ENCODE measurements around the gene TTYH1. TPM values are rescaled to one million over a fixed set of nuclear protein-coding genes. Genes with fewer than 3 reads are reported as not detected.

TTYH1 gene
- total RNA-seq, 2 experiments from 2014 or later: not detected

DNA sequence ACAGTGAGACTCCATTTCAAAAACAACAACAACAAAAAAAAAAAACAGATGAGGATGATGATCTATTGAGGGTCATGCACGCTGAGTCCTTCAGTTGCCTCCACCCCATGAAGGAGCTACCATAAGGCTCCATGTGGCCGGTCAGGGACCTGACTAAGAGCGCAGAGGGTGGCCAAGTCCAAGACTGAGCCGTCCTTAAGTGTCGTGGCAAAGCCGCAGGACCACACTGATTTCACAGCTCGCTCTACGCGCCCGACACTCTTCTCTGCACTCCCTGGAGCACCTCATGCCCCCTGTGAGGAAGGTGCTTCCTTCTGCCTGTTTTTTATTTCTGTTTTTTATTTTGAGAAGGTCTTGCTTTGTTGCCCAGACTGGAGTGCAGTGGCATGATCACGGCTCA lies 12.3 kb downstream of the TTYH1 start:
- H3K36me3 Mint-ChIP-seq (ENCODE audit: low read depth): no peaks in the 10 kb centered on the region
- H3K4me1 ChIP-seq (ENCODE audit: insufficient read depth, low read length): peaks cover 16% of the 10 kb centered on the region

GRCh38 chr19:54428323-54429175 lies 13.3 kb downstream of the TTYH1 start:
- no peak for ATAC-seq (ENCODE audit: poor library complexity)
- TF ChIP-seq, protein P1, sequence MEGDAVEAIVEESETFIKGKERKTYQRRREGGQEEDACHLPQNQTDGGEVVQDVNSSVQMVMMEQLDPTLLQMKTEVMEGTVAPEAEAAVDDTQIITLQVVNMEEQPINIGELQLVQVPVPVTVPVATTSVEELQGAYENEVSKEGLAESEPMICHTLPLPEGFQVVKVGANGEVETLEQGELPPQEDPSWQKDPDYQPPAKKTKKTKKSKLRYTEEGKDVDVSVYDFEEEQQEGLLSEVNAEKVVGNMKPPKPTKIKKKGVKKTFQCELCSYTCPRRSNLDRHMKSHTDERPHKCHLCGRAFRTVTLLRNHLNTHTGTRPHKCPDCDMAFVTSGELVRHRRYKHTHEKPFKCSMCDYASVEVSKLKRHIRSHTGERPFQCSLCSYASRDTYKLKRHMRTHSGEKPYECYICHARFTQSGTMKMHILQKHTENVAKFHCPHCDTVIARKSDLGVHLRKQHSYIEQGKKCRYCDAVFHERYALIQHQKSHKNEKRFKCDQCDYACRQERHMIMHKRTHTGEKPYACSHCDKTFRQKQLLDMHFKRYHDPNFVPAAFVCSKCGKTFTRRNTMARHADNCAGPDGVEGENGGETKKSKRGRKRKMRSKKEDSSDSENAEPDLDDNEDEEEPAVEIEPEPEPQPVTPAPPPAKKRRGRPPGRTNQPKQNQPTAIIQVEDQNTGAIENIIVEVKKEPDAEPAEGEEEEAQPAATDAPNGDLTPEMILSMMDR (IDR thresholded peaks at IDR 0.05): no peak

More for the DNA sequence above, 12.3 kb downstream of the TTYH1 start:
- TF ChIP-seq, protein P1 (IDR thresholded peaks at IDR 0.05): no peak
- no peak for ATAC-seq (ENCODE audit: poor library complexity)
- Mint-ChIP-seq H3K9me3 (no peaks in the 10 kb centered on the region), H3K4me3 (no peak overlapping the region), H3K4me1 (ENCODE audit: low read depth) (peaks cover 7% of the 10 kb centered on the region), H3K27ac (no peak overlapping the region), H3K27me3 (peaks cover 48% of the 10 kb centered on the region)
- peak in 1 of 14 experiments; percentile 8 for DNase-seq
- POLR2A ChIA-PET: no interaction called here
- CTCF ChIA-PET: no interaction called here
- H3K27me3 ChIP-seq (ENCODE audit: control insufficient read depth in 1 of 2, insufficient read depth in 2 of 2, low read length in 2 of 2): peaks cover 26% of the 10 kb centered on the region in 2 experiments
- no peak overlapping the region for H3K4me3 ChIP-seq (ENCODE audit: low read length)
- intact Hi-C loops (cut with DNase I, micrococcal nuclease): no loop called here
- no peak overlapping the region for H3K27ac ChIP-seq (ENCODE audit: low read depth in 1 of 2, low read length in 2 of 2)
- no peaks in the 10 kb centered on the region for H3K36me3 ChIP-seq (ENCODE audit: insufficient read depth, low read length)
- H3K9me3 ChIP-seq (ENCODE audit: control insufficient read depth in 1 of 2, insufficient read depth in 1 of 2, low read length in 2 of 2): no peaks in the 10 kb centered on the region

GRCh38 chr19:54429176-54429495 lies 13.9 kb downstream of the TTYH1 start:
- H3K4me1 ChIP-seq (ENCODE audit: insufficient read depth, low read length): peaks cover 16% of the 10 kb centered on the region
- Mint-ChIP-seq H3K36me3 (ENCODE audit: low read depth) (no peaks in the 10 kb centered on the region), H3K4me1 (ENCODE audit: low read depth) (peaks cover 10% of the 10 kb centered on the region), H3K27me3 (peaks cover 35% of the 10 kb centered on the region), H3K9me3 (no peaks in the 10 kb centered on the region), H3K27ac (no peak overlapping the region), H3K4me3 (peak overlapping the region; percentile 42)
- H3K36me3 ChIP-seq (ENCODE audit: insufficient read depth, low read length): no peaks in the 10 kb centered on the region
- ChIA-PET POLR2A (interaction anchor here (1.0 to 2.6 kb wide), 2 partner anchors 9 to 19 kb away, joined by 3 to 12 read pairs; partner anchors contain the start of gene LENG8), CTCF (no interaction called here)
- TF ChIP-seq, protein P1 (IDR thresholded peaks at IDR 0.05): no peak
- no peak for ATAC-seq (ENCODE audit: poor library complexity)
- H3K4me3 ChIP-seq (ENCODE audit: low read length): no peak overlapping the region
- DNase-seq: peak in 1 of 14 experiments; percentile 12
- H3K9me3 ChIP-seq (ENCODE audit: control insufficient read depth in 1 of 2, insufficient read depth in 1 of 2, low read length in 2 of 2): no peaks in the 10 kb centered on the region
- H3K27me3 ChIP-seq (ENCODE audit: control insufficient read depth in 1 of 2, insufficient read depth in 2 of 2, low read length in 2 of 2): peaks cover 26% of the 10 kb centered on the region in 2 experiments
- intact Hi-C loops (cut with DNase I, micrococcal nuclease): no loop called here
- no peak overlapping the region for H3K27ac ChIP-seq (ENCODE audit: low read depth in 1 of 2, low read length in 2 of 2)

More at GRCh38 chr19:54428323-54429175, 13.3 kb downstream of the TTYH1 start:
- Histone ChIP-seq H3K27me3 (ENCODE audit: control insufficient read depth in 1 of 2, insufficient read depth in 2 of 2, low read length in 2 of 2) (peaks cover 26% of the 10 kb centered on the region in 2 experiments), H3K4me3 (ENCODE audit: low read length) (no peak overlapping the region), H3K36me3 (ENCODE audit: insufficient read depth, low read length) (no peaks in the 10 kb centered on the region), H3K27ac (ENCODE audit: low read depth in 1 of 2, low read length in 2 of 2) (no peak overlapping the region), H3K9me3 (ENCODE audit: control insufficient read depth in 1 of 2, insufficient read depth in 1 of 2, low read length in 2 of 2) (no peaks in the 10 kb centered on the region), H3K4me1 (ENCODE audit: insufficient read depth, low read length) (peaks cover 16% of the 10 kb centered on the region)
- H3K36me3 Mint-ChIP-seq (ENCODE audit: low read depth): no peaks in the 10 kb centered on the region
- H3K4me3 Mint-ChIP-seq: no peak overlapping the region
- peak in 1 of 14 experiments; percentile 16 for DNase-seq
- H3K4me1 Mint-ChIP-seq (ENCODE audit: low read depth): peaks cover 7% of the 10 kb centered on the region
- CTCF ChIA-PET: no interaction called here
- POLR2A ChIA-PET: interaction anchor here (1.0 kb wide), 1 partner anchor 9 kb away, joined by 3 read pairs; no protein-coding TSS in a partner anchor
- no peak overlapping the region for H3K27ac Mint-ChIP-seq
- intact Hi-C loops (cut with DNase I, micrococcal nuclease): no loop called here
- H3K9me3 Mint-ChIP-seq: no peaks in the 10 kb centered on the region
- peaks cover 38% of the 10 kb centered on the region for H3K27me3 Mint-ChIP-seq
